ENCODE measurements around the gene PGLYRP3. TPM values are rescaled to one million over a fixed set of nuclear protein-coding genes. Genes with fewer than 3 reads are reported as not detected.
"Not testable (repeated sequence)": the region's sequence is repeated elsewhere in the genome, so short reads cannot be mapped to it uniquely, and the experiment has no call there.

Gene PGLYRP3
- total and polyA plus RNA-seq, 2 donors (not counting 3 experiments of a cell fraction or from before 2014, with no cell fraction given) = not detected

- POLR2A ChIA-PET = no interaction called here
- H3K9me1 ChIP-seq (replicated peaks; ENCODE audit: control insufficient read depth, extremely low read depth, insufficient read depth, low read length) = no peaks in the 10 kb centered on the region
- no peaks in the 10 kb centered on the region for H3K36me3 ChIP-seq (ENCODE audit: control insufficient read depth in 2 of 2, extremely low read depth in 1 of 2, insufficient read depth in 2 of 2, low read length in 2 of 2)
- dilution Hi-C loops (cut with MboI; ENCODE audit: extremely low pct_ligation_motif_present, low sequenced_read_pairs) = no loop called here
- no peak for TF ChIP-seq POLR2AphosphoS5 (IDR thresholded peaks at IDR 0.05; ENCODE audit: insufficient read depth, low read depth, low read length)
- TF ChIP-seq EZH2 (IDR thresholded peaks at IDR 0.05; ENCODE audit: borderline replicate concordance, low read depth, low read length, severe bottlenecking) = no peak
- no peak for TF ChIP-seq GATA2 (IDR thresholded peaks at IDR 0.05; ENCODE audit: insufficient read depth, insufficient read length, low read depth, low read length)
- TF ChIP-seq JUN (IDR thresholded peaks at IDR 0.05; ENCODE audit: borderline replicate concordance, insufficient read depth, insufficient read length, low read depth) = no peak
- no peak for TF ChIP-seq CTCF (IDR thresholded peaks at IDR 0.05; ENCODE audit: extremely low read depth in 1 of 2, insufficient read depth in 1 of 2, low read depth in 1 of 2, low read length in 2 of 2)
- TF ChIP-seq POLR2A (IDR thresholded peaks at IDR 0.05; ENCODE audit: low read depth, low read length) = no peak
- TF ChIP-seq FOS (IDR thresholded peaks at IDR 0.05; ENCODE audit: borderline replicate concordance, insufficient read depth, low read length) = no peak
- H3K4me1 ChIP-seq (ENCODE audit: control insufficient read depth, extremely low read depth, insufficient read depth, low read length) = no peaks in the 10 kb centered on the region
- H2AFZ ChIP-seq (ENCODE audit: low read depth, low read length) = no peak overlapping the region
- BruUV-seq (replicated peaks) = no TSS peak
- no peak overlapping the region for H3K9ac ChIP-seq (replicated peaks; ENCODE audit: extremely low read depth, insufficient read depth, low read length)
- intact Hi-C loops (cut with micrococcal nuclease) = no loop called here
- CTCF ChIA-PET = interaction anchor here (13.2 kb wide), 1 partner anchor 146 kb away, joined by 331 read pairs; no protein-coding TSS in a partner anchor
- DNase-seq (ENCODE audit: low read depth, low spot score) (no peak), FAIRE-seq (no peak)
- H3K79me2 ChIP-seq (ENCODE audit: control insufficient read depth, insufficient read depth, low read length) = no peaks in the 10 kb centered on the region
- no peak overlapping the region for H3K4me3 ChIP-seq (replicated peaks in 1 of 3; ENCODE audit: insufficient read depth in 1 of 3, low read depth in 1 of 3, low read length in 3 of 3)
- no peak overlapping the region for H3K4me2 ChIP-seq (ENCODE audit: insufficient read depth, low read length)
- no peaks in the 10 kb centered on the region for H3K9me3 ChIP-seq (replicated peaks; ENCODE audit: control insufficient read depth, insufficient read depth, low read length)
- H3K27ac ChIP-seq (ENCODE audit: insufficient read depth, low read depth, low read length) = no peak overlapping the region
- H3K27me3 ChIP-seq (ENCODE audit: control insufficient read depth in 2 of 2, insufficient read depth in 2 of 2, low read length in 2 of 2) = peaks cover 2 to 3% of the 10 kb centered on the region in 2 experiments
- H4K20me1 ChIP-seq (replicated peaks; ENCODE audit: control insufficient read depth, extremely low read depth, insufficient read depth, low read length) = no peaks in the 10 kb centered on the region
Observed at GRCh38 chr1:153347856-153348255, 35.1 kb upstream of the PGLYRP3 start.

- FAIRE-seq; dilution Hi-C loops (cut with MboI; ENCODE audit: extremely low pct_ligation_motif_present, low sequenced_read_pairs); BruUV-seq (replicated peaks); H3K27ac ChIP-seq (ENCODE audit: insufficient read depth, low read depth, low read length); H4K20me1 ChIP-seq (replicated peaks; ENCODE audit: control insufficient read depth, extremely low read depth, insufficient read depth, low read length); H3K9me1 ChIP-seq (replicated peaks; ENCODE audit: control insufficient read depth, extremely low read depth, insufficient read depth, low read length); DNase-seq (ENCODE audit: low read depth, low spot score); intact Hi-C loops (cut with micrococcal nuclease); H2AFZ ChIP-seq (ENCODE audit: low read depth, low read length); H3K79me2 ChIP-seq (ENCODE audit: control insufficient read depth, insufficient read depth, low read length); H3K4me3 ChIP-seq (replicated peaks in 1 of 3; ENCODE audit: insufficient read depth in 1 of 3, low read depth in 1 of 3, low read length in 3 of 3); H3K27me3 ChIP-seq (ENCODE audit: control insufficient read depth in 2 of 2, insufficient read depth in 2 of 2, low read length in 2 of 2); POLR2A ChIA-PET; H3K36me3 ChIP-seq (ENCODE audit: control insufficient read depth in 2 of 2, extremely low read depth in 1 of 2, insufficient read depth in 2 of 2, low read length in 2 of 2); H3K9me3 ChIP-seq (replicated peaks; ENCODE audit: control insufficient read depth, insufficient read depth, low read length); H3K4me1 ChIP-seq (ENCODE audit: control insufficient read depth, extremely low read depth, insufficient read depth, low read length); H3K4me2 ChIP-seq (ENCODE audit: insufficient read depth, low read length); H3K9ac ChIP-seq (replicated peaks; ENCODE audit: extremely low read depth, insufficient read depth, low read length): not testable (repeated sequence)
- CTCF ChIA-PET = interaction anchor here (1.2 kb wide), 1 partner anchor 148 kb away, joined by 4 read pairs; no protein-coding TSS in a partner anchor
Observed at GRCh38 chr1:153347049-153347448, 34.3 kb upstream of the PGLYRP3 start.
